Suprapubic skin (tissue), 4 donors: ENCODE data around the gene KCNA2.

Source experiments
- POLR2A ChIP-seq, 2 donors: fragments of 450-650 bp; IDR thresholded peaks; one replicate each; pipeline ENCODE4 v1.6.1; 2017; ENCODE audit warnings: antibody characterized with exemption in 2 of 2, mild to moderate bottlenecking in 2 of 2, moderate library complexity in 2 of 2
- POLR2AphosphoS5 ChIP-seq, 3 donors: sonication (generic); formaldehyde crosslinking; IDR thresholded peaks; one replicate each; pipeline ENCODE4 v1.6.1; 2017; ENCODE audit warnings: antibody characterized with exemption in 3 of 3
- TF ChIP-seq, protein P1 (sequence below), 2 donors: fragments of 200-600 bp in 1 of 2; fragments of 450-650 bp in 1 of 2; sonication (generic) in 1 of 2; IDR thresholded peaks; one replicate each; pipeline ENCODE4 v1.5.1; 2016 to 2019; ENCODE audit warnings: antibody characterized with exemption in 2 of 2, mild to moderate bottlenecking in 1 of 2, moderate library complexity in 1 of 2

DNA sequence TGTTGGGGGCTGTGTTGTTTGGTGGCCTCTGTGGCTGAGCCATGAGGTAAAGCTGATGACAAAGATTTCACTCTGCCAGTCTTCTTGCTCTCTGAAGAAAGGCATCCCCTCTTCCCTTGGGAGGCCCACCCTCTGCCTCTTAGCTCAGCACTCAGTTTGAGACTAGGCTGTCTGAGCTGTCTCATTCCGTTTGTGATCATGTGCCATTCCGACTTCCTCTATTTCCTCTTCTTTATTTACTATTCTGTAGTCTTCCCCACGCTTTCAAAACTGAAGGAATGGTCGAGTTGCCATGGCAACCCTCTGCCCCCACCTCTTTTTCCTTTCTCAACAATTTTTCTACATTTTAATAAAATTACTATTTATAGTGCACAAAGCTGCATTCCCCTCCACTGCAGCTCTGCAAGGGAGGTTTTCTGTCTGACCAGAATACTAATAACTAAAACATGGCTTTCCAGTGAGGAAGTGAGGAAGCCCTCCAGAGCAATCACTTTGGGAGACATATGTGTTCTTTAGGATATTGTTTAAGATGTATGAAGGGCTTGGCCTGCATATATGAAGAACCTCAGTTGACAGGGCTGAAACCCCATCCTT lies 37.8 kb upstream of the KCNA2 start:
- TF ChIP-seq, protein P1, sequence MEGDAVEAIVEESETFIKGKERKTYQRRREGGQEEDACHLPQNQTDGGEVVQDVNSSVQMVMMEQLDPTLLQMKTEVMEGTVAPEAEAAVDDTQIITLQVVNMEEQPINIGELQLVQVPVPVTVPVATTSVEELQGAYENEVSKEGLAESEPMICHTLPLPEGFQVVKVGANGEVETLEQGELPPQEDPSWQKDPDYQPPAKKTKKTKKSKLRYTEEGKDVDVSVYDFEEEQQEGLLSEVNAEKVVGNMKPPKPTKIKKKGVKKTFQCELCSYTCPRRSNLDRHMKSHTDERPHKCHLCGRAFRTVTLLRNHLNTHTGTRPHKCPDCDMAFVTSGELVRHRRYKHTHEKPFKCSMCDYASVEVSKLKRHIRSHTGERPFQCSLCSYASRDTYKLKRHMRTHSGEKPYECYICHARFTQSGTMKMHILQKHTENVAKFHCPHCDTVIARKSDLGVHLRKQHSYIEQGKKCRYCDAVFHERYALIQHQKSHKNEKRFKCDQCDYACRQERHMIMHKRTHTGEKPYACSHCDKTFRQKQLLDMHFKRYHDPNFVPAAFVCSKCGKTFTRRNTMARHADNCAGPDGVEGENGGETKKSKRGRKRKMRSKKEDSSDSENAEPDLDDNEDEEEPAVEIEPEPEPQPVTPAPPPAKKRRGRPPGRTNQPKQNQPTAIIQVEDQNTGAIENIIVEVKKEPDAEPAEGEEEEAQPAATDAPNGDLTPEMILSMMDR (IDR thresholded peaks at IDR 0.05), result no peak
- TF ChIP-seq POLR2A (IDR thresholded peaks at IDR 0.05) (no peak), POLR2AphosphoS5 (IDR thresholded peaks at IDR 0.05) (no peak)
